ENCODE data around the gene CTNND2. TPM values are rescaled to one million over a fixed set of nuclear protein-coding genes. Genes with fewer than 3 reads are reported as not detected.

The CTNND2 gene
- total RNA-seq, 1 donor from 2014 or later: 10.1 TPM

DNA sequence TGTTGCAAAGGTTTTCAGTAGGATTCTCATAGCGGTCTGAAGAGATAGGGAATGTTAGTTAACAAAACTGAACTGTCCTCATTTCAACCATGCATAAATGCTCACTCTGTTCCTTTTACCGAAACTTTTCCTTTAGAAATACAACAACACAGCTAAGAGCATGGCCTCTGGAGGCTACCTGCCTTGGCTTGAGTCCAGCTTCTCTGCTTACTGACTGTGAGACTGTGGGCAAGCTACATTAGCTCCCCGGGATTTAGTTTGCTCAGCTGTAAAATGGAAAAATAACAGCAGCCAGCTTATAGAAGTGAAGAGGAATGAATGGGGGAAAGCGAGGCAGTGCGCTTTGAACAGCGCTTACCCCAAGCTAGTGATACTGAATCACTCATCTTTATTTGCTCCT is 635.4 kb downstream of the CTNND2 start:
- intact Hi-C loops (cut with DNase I): loop anchor here (10.0 kb wide), 1 partner anchor 226 kb away; no protein-coding TSS in a partner anchor
- DNase-seq (ENCODE audit: low spot score) (no peak), ATAC-seq (no peak)

DNA sequence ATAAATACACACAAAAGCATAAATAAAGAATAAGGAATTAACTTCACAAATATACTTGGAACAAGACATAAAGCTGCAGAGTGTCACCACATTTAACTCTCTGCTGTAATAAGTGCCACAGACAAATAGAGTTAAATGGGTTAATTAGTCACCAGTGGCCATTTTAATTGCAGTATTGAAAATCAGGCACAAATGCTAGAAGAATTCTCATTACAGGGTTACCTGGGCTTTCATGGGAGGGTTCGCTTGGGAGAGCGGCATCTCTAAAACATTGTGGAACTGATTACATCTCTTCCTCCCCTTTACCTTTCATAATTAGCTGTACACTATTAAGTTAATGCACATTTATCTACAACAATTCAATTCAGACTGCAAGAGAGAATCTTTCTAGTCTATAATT is 637.9 kb downstream of the CTNND2 start:
- intact Hi-C loops (cut with DNase I): loop anchor here (10.0 kb wide), 1 partner anchor 228 kb away; no protein-coding TSS in a partner anchor
- DNase-seq (ENCODE audit: low spot score) (no peak), ATAC-seq (no peak)

DNA sequence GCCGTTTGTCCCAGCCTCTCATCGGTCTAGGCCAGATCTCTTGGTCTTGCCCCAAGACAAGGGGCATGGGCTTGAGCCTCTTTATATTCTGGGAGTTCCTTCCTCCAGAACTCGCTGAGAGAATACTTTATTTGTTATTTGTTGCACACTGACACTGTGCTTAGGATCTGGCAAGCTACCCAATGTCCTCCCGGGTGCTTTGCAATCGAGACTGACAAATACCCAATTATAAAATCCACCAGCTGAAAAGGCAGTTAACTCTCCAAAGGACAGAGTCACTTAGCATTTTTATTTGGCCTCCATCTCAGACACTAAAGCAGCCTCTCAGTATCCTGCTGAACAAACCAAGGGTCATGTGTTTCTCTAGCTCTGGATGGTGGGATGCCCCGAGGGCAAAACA is 643.0 kb downstream of the CTNND2 start:
- ATAC-seq: no peak
- intact Hi-C loops (cut with DNase I): loop anchor here (10.0 kb wide), 1 partner anchor 234 kb away; no protein-coding TSS in a partner anchor
- DNase-seq (ENCODE audit: low spot score): no peak

DNA sequence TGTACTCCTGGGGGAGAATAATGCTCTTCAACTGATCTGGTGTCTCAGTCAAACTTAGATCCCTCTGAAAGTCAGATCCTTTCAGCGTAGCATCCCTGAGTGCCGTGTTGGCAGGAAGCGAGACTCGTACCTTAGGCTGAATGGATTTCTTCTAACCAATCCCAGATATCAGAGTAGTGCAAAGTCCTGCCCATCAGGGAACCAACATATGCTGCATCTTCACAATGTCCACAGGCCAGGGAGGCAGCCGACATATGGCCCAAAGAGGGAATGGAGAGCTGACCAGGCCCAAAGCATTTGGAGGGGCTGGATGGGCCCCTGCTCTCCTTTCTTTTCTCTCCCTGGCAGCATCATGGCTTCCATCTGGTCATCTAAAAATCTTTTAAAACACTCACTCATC is 646.2 kb downstream of the CTNND2 start:
- ATAC-seq: no peak
- intact Hi-C loops (cut with DNase I): no loop called here
- no peak for DNase-seq (ENCODE audit: low spot score)

DNA sequence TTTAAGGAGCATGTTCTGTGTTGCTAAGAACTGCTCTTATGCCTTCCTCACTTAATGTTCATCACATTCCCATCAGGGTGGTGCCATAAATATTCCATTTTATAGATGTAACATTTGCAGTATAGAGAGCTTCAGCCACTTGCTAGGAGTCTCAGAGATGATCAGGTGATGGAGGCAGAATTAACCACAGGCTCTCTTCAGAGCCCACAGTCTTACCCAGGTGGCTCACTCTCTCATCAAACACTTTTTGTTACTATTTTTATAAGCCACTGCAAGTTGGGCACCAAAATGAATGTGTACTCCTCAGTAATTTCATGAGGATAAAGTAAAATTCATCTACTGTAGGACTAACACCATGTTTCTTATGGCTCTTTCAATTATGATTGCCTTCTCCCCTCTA is 651.7 kb downstream of the CTNND2 start:
- no peak for DNase-seq (ENCODE audit: low spot score)
- intact Hi-C loops (cut with DNase I): no loop called here
- no peak for ATAC-seq

DNA sequence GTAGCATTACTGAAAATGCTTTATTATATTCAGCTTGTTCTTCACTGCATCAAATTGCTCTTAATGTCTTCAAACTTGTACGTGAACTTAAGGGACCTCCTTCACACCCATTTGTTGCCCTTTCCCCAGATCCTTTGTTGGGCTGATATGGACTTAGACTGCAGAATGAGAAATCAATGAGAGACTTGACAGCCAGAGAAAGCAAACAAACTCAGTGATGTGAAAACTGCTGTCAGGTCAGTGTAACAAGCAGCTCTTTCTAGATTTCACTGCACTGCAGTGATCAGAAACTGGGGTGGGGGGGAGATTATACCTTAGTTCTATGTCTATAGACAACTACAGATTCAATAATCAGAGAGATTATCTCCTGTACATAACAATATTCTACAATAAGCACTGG is 652.2 kb downstream of the CTNND2 start:
- intact Hi-C loops (cut with DNase I): no loop called here
- ATAC-seq (no peak), DNase-seq (ENCODE audit: low spot score) (no peak)

DNA sequence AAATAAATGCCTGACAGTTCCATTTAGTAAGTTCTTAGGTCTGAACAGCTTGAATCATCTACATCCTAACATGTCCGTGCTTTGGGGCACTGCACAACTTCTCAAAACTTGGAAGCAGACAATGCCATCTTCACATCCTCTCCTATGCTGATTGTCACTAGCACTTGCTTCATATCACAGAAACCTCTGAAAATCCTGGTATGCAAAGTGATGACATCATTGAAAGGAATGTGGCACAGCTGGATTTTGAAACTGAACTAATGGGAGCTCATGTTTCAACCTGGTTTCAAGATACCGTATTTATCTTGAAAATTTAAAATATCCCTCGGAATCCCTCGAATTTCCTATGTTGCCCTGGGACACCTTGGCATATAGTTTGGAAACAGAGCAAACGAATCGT is 653.0 kb downstream of the CTNND2 start:
- DNase-seq (ENCODE audit: low spot score) (no peak), ATAC-seq (no peak)
- intact Hi-C loops (cut with DNase I): no loop called here

DNA sequence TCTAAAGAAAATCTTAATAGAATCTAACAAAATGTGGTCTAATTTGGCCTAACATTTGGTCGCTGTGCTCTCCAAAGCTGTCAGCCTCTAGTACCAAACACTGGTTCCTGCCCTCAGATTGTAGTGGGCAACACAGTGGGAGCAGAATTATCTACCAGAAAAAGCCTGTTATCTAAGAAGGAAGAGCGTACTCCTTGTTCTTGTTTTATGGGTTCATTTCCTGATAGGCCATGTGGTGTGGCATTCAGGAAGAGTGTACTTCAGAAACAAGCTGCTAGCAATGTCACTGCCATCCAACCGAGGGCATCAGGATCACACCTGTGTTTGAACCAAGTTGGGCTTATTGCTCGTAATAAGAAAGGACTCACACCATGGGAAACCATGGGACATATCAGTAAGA is 655.3 kb downstream of the CTNND2 start:
- intact Hi-C loops (cut with DNase I): no loop called here
- DNase-seq (ENCODE audit: low spot score) (no peak), ATAC-seq (no peak)

DNA sequence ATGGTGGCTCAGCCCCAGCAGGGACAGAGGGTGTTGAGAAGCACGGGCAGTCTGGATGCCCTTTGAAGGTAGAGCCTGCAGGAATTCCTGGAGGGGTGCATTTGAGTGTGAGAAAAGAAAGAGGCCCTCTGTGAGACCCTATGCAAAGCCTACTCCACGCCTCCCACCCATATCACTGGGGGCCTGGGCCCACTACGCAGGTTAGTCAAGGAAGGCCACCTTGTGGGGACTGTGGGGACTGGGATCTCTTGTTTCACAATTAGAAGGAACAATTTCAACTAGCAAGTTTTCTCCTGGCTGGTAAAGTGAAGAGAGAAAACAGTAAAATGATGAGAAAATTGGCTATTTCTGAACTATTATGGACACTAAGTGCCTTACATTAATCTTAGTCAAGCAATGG is 657.0 kb downstream of the CTNND2 start:
- no peak for ATAC-seq
- intact Hi-C loops (cut with DNase I): no loop called here
- no peak for DNase-seq (ENCODE audit: low spot score)

DNA sequence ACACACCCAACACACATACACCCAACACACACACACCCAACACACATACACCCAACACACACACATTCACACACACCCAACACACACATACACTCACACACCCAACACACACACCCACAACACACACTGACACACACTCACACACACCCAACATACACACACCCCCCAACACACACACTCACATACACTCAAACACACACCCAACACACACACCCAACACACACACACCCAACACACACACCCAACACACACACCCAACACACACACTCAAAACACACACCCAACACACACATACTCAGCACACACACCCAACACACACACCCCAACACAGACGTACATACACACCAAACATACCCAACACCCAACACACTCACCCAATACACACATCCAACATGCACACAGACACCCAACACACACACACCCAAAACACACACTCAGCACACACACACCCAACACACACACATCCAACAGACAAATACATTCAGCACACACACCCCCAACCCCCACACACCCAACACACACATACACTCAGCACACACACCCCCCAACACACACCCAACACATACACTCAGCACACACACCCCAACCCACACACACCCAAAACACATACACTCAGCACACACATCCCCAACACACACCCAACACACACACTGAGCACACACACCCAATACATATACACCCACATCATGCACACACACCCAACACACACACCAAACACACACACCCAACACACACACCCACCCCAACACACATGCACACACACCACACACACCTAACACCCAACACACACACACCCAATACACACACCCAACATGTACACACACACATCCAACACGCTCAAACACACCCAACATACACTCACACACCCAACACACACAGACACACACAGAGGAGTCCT is 663.7 kb downstream of the CTNND2 start:
- no peak for DNase-seq (ENCODE audit: low spot score)

DNA sequence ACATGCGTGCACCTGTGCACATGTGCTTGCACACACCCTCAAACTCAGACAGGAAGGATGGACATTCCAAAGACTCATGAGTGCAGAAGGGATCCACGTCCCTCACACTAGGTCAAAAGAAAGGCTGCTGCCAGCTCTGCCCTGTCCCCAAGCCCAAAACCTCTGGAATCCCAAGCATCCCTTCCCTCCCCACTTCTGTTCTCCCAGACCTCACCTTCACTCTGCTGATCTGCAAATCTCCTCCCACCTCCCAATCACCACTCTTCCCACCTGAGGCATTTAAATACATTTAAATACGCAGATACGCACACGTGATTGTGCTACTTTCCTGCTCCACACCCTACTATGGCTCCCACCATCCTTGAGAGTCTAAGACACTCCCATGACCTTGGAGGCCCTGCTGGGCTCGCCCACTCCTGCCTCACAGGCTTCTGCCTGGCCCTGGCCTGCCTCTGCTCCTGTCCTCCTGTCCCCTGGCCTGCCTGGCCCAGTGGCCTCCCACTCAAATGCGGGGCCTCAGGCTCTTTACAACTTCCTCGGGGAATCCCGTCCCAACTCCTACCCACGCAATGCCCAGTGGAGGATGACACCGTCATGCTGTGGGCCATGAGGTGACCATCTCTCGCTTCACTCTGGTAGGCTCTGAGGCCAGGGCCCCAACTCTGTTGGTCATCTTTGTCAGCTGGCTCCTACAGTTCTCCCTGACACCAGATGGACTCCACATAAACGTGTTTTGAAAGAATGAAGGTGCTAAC is 664.8 kb downstream of the CTNND2 start:
- DNase-seq (ENCODE audit: low spot score): no peak
- intact Hi-C loops (cut with DNase I): no loop called here

More for the DNA sequence above, 663.7 kb downstream of the CTNND2 start:
- ATAC-seq: no peak
- intact Hi-C loops (cut with DNase I): no loop called here

DNA sequence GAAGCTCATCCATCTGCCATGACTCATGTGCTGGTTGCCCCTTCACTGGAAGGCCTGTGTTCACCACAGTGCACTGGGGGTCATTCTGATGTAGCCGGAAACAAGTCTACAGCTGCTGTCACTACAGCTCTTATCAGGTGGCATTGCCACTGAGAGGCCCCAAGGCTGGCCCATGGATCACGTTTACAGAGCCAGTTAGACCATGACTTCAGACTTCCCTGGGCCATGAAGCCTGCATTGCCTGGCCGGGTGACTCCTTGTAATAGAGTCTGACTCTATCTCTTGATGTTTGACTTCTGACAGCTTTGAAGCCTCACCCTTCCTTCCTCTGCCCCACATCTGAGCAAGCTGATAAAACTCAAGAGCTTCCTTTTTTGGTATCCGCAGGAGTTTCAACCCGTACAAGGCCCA is 669.7 kb downstream of the CTNND2 start:
- ATAC-seq (peak; percentile 34), DNase-seq (ENCODE audit: low spot score) (no peak)
- intact Hi-C loops (cut with DNase I): no loop called here

More for the DNA sequence above, 664.8 kb downstream of the CTNND2 start:
- no peak for ATAC-seq

DNA sequence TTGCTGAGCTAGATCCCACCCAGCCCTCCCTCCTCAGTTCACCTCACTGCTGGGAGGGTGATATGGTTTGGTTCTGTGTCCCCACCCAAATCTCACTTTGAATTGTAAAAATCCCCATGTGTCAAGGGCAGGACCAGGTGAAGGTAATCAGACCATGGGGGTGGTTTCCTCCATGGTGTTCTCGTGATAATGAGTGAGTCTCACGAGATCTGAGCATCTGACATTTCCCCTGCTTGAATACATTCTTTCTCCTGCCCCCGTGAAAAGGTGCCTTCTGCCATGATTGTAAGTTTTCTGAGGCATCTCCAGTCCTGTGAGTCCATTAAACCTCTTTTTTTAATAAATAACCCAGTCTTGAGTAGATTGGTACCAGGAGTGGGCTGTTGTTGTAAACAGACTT is 673.4 kb downstream of the CTNND2 start:
- intact Hi-C loops (cut with DNase I): no loop called here
- DNase-seq (ENCODE audit: low spot score): no peak

DNA sequence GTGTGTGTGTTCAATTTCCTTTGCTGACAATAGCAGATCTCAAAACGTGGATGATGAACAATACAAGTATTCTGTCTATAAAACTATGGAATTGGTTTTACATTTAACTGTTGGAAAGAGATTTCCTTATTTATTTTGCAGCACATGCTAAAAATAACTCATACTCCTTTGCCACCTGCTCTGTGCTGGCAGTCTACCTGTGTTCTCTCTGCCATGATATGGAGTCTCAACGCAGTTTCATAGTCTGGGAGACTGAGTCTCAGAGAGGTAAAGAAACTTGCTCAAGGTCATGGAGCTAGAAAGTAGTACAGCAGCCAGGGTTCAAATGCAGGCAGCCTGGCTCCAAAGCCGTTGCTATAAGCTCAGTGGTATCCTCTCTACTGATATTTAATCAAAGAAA is 677.2 kb downstream of the CTNND2 start:
- ATAC-seq: no peak
- no peak for DNase-seq (ENCODE audit: low spot score)
- intact Hi-C loops (cut with DNase I): no loop called here

More for the DNA sequence above, 673.4 kb downstream of the CTNND2 start:
- no peak for ATAC-seq

DNA sequence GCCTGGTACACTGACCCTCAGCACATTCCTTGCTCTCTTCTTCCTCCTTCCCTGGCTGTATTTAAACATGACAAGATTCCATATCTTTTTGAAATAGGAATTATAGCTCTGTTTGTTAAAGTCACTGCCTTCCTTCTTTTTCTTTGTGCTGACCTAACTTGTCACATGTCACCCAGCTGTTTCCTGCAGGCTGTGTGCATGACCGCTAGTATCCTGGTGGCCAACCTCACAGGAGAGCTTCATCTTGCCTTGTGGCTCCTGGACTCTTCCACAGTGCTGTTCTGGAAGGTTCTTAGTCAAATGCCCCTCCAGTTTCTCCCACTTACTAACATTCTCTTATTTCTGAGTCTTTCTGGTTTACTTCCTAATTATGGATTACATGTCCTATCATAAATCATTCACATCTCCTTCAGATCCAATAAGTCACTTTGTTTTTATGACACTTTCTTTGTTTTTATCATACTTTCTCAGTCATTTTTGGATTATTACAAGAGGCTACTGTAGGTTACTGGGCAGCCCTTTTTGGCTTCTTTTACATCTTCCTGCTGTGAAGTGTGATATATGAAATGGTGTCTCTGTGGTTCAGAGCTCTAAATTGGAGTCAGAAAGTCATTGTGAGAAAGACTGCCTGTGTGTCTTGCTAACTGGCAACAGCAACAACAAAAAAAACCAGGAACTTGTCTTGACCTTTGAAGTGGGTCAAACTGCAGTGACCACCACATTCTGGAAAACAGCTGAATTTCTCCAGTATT is 679.6 kb downstream of the CTNND2 start:
- no peak for ATAC-seq
- no peak for DNase-seq (ENCODE audit: low spot score)
- intact Hi-C loops (cut with DNase I): no loop called here

DNA sequence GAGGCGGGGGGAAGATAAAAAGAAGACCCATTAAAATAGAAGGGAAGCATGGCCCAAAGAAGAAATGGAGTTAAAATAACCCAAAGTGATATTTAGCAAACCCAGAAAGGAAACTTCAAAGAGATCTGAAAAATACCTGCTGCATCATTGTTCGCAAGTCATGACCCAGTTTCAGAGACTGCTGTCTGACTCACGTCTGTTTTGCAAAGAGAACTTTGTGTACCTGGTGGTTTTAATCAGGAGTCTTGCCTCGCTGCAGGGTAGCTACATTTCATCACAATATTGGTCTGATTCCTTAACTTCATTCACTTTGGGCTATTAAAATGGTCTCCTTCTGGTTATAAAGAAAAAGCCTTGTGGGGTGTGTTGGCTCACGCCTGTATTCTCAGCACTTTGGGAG is 682.1 kb downstream of the CTNND2 start:
- no peak for DNase-seq (ENCODE audit: low spot score)
- no peak for ATAC-seq
- intact Hi-C loops (cut with DNase I): no loop called here

DNA sequence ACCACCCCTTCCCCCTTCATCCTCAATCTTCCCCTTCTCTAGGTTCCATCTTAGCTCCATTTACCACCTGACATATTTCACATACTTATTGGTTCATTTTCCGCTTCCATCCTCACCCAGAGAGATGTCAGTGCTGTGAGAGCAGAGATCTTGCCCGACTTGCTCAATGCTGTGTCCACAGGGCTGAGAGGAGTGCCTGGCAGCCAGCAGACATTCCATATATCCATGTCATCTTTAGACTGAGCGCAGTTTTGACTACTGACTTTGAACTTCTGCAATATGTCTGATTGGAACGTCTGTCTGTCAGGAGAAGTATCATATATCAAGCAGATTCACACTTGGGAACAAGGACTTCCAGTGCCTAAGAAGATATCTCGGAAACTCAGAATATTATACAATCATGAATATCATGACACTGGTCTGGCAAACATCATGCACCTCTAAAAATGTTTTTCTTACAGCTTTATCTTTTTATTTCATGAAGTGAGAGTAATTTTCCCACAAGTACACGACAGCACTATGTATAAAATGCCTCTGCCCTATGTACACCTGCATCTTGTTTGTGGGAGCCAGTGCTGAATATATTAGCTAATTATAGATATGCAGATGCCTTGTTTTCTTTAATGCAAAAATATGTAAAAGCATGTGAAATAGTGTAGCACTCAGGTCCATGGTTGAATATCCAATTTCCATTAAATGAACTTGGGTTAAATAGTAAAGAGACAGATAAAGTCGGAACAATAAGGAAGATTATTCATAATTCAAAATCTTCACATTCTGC is 689.2 kb downstream of the CTNND2 start:
- no peak for DNase-seq (ENCODE audit: low spot score)
- intact Hi-C loops (cut with DNase I): no loop called here
- no peak for ATAC-seq

DNA sequence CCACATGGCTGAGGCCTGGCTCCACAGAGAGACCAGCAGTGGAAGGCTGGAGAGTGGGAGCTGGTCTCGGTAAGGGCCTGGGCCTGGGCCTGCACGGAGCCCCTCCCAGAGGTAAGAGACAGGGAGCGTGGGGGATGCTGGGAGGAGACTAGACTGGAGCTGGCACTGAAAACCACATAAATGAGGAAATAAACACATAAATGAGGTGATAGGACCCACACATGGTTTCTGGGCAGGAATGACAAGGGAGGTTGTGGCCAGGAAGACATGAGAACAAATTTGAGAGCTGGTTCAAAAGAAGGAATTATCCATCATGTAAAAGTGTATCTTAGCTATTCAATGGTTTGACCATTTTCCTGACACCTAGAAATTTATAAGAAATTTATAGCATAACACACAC is 691.5 kb downstream of the CTNND2 start:
- DNase-seq (ENCODE audit: low spot score) (no peak), ATAC-seq (no peak)
- intact Hi-C loops (cut with DNase I): no loop called here

DNA sequence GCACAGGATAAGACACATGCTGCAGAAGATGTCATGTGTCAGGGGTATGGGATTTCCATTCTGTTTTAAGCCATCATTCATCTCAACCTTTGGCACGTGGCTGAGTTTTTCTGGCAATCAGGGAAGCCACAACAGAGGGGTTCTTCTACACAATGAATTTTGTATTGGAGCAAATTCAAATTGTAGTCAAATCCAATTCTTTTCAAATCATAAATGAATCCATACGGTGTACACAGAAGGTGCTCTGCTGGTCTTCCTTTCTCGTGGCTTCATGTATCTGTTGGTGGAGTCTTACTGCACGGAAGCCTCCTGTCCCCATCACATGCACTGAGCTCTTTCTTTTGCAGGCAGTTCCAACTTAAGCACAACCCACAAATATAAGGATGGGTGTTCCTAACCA is 706.5 kb downstream of the CTNND2 start:
- DNase-seq (ENCODE audit: low spot score) (no peak), ATAC-seq (no peak)
- intact Hi-C loops (cut with DNase I): no loop called here
